H1 (cell line): ENCODE results near the gene SEMA3C.

Experiments used
- BRCA1 ChIP-seq: IDR thresholded peaks from 2 replicates; pipeline ENCODE4 v1.6.1; 2012; ENCODE audit warnings: low read depth, low read length, improper control_type of control experiment
- CBX5 ChIP-seq: fragments of 300-800, 300-1000 bp; sonication (generic); IDR thresholded peaks from 2 replicates; pipeline ENCODE4 v1.7.1; 2016; ENCODE audit warnings: antibody characterized with exemption, low read length, low read depth
- CEBPB ChIP-seq: IDR thresholded peaks from 2 replicates; pipeline ENCODE4 v1.6.1; 2012; ENCODE audit warnings: low read depth, low read length
- GTF2F1 ChIP-seq: IDR thresholded peaks from 2 replicates; pipeline ENCODE4 v1.6.1; 2012; ENCODE audit warnings: low read depth, low read length, improper control_type of control experiment, borderline replicate concordance
- JUN ChIP-seq: IDR thresholded peaks from 2 replicates; pipeline ENCODE4 v1.6.1; 2011; ENCODE audit warnings: low read depth, mild to moderate bottlenecking, improper control_type of control experiment, low read length
- POLR2A ChIP-seq, 2 experiments: IDR thresholded peaks; 1 replicate in 1 of 2; 2 replicates in 1 of 2; pipeline ENCODE4 v1.6.1; 2011; ENCODE audit warnings: low read depth in 2 of 2, low read length in 2 of 2, mild to moderate bottlenecking in 2 of 2; ENCODE audit errors: control extremely low read depth in 1 of 2
- SIN3A ChIP-seq, 2 experiments: IDR thresholded peaks in 1 of 2; conservative IDR thresholded peaks in 1 of 2; 2 replicates each; pipeline ENCODE4 v1.6.1; 2011 to 2012; ENCODE audit warnings: low read length in 2 of 2, improper control_type of control experiment in 1 of 2, low read depth in 1 of 2, mild to moderate bottlenecking in 1 of 2
- TF ChIP-seq, protein P1 (sequence below), 3 experiments: IDR thresholded peaks; 1 replicate in 2 of 3; 2 replicates in 1 of 3; pipeline versions ENCODE4 v1.5.1 to v1.6.1; 2011; ENCODE audit warnings: low read length in 3 of 3, mild to moderate bottlenecking in 3 of 3, inconsistent platforms in 2 of 3, low read depth in 1 of 3, moderate library complexity in 1 of 3; ENCODE audit not compliant: insufficient read depth in 1 of 3; ENCODE audit errors: control extremely low read depth in 1 of 3

DNA sequence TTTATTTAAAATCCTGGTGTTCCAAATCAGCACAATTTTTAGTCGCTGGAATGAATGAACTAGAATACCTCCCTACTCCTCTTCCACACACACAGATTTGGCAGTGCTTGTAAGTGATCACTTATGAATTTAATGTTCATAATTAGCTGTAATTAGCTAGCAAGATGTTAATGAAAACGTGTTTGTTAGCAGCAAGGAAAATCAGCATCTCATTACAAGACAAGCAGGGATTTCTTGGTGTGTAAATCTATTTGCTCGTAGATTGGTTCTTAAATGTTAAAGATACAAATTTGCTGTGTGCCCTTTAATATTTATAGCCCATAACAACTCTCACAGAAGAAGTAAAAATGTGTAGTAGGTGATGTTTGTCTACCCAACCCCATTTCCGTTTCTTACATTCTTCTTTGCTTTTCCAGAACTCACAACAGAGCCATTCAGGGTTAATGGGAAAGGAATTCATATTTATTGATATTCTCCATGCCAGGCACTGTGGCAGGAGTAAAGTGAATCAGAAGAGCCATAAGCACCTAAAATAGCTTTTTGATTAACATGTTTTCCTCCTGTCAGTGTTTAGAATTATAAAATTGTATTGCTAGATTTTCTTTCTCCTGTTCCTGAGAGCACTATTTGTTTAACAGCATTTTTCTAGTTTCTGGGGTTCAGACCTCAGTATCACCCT, 49.6 kb downstream of the SEMA3C start:
- TF ChIP-seq JUN (no peak), CBX5 (no peak), CEBPB (no peak), GTF2F1 (no peak), POLR2A (IDR thresholded peaks at IDR 0.05; ENCODE audit: control extremely low read depth in 1 of 2, low read depth in 2 of 2, low read length in 2 of 2) (no peak), SIN3A (conservative IDR thresholded peaks at IDR 0.05 in 1 of 2, IDR thresholded peaks at IDR 0.05 in 1 of 2; ENCODE audit: low read depth in 1 of 2, low read length in 2 of 2) (no peak), BRCA1 (no peak)
- TF ChIP-seq, protein P1, sequence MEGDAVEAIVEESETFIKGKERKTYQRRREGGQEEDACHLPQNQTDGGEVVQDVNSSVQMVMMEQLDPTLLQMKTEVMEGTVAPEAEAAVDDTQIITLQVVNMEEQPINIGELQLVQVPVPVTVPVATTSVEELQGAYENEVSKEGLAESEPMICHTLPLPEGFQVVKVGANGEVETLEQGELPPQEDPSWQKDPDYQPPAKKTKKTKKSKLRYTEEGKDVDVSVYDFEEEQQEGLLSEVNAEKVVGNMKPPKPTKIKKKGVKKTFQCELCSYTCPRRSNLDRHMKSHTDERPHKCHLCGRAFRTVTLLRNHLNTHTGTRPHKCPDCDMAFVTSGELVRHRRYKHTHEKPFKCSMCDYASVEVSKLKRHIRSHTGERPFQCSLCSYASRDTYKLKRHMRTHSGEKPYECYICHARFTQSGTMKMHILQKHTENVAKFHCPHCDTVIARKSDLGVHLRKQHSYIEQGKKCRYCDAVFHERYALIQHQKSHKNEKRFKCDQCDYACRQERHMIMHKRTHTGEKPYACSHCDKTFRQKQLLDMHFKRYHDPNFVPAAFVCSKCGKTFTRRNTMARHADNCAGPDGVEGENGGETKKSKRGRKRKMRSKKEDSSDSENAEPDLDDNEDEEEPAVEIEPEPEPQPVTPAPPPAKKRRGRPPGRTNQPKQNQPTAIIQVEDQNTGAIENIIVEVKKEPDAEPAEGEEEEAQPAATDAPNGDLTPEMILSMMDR (IDR thresholded peaks at IDR 0.05; ENCODE audit: control extremely low read depth in 1 of 3, insufficient read depth in 1 of 3, low read depth in 1 of 3, low read length in 3 of 3): no peak
